Articular chondrocyte of knee joint (primary cell): Measurements from ENCODE around the gene CRIP1. TPM values are rescaled to one million over a fixed set of nuclear protein-coding genes. Genes with fewer than 3 reads are reported as not detected.

ENCODE experiments used
- total RNA-seq: library from RNA; depleted of rRNA; stranded (reverse); fragments of >200 nt; gene quantifications from 2 replicates; pipeline ENCODE4 v1.2.3, GENCODE V29; 2012

Gene CRIP1, protein sequence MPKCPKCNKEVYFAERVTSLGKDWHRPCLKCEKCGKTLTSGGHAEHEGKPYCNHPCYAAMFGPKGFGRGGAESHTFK
- 19.7 and 27.7 TPM in 2 replicates for total RNA-seq

DNA sequence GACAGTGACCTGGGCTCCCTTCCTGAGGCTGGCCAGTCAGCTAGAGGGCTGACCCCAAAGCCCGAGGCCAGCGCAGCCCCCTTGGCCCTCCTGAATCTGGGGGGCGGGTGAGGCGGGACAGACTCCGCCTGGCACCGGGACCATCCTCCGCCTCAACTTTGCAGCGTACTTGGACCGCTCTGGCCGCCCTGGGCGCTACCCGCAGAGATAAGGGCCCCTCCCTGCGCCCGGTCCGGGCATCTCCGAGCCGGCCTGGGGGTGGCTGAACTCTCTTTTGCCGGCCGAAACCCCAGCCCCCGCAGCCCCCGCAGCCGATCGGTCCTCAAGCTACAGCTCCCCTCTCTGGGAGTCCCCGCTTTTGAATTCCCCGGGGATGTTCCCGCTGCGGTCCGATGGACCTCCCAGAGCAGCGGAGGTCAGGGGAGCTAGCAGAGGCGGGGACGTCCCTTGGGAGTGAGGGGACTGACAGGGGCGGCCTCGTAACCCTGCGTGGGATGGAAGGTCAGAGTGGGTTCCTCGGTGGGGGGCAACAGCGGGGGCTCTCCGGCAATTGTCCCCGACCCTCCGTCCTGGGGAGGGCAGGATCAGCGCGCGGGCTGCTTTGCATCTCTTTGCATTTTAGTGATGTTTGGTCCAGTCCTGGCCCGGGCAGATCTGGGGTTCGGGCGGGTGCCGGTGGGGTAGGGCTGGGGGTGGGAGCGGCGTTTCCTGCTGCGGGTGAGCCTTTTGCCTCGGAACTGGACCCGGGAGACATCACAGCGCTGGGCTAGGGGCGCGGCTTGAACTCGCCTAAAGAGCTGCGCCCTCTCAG is at the start of gene CRIP1:
CRIP1 (plus strand) TSS at position 724 of the 811 bp plus-strand sequence. CDS start 374 bp downstream, outside the sequence.

GRCh38 chr14:105474483-105475268 is 12.0 kb upstream of the CRIP1 start, which contains the start of gene CRIP2:
Gene CRIP2 (plus strand): TSS chr14:105474821. CDS start chr14:105474863, 42 bp downstream.

GRCh38 chr14:105490572-105491365 is 4.1 kb downstream of the CRIP1 start, which contains the start of gene TEDC1:
Gene TEDC1 (plus strand): TSS chr14:105491246. CDS start chr14:105491376, 130 bp downstream.

DNA sequence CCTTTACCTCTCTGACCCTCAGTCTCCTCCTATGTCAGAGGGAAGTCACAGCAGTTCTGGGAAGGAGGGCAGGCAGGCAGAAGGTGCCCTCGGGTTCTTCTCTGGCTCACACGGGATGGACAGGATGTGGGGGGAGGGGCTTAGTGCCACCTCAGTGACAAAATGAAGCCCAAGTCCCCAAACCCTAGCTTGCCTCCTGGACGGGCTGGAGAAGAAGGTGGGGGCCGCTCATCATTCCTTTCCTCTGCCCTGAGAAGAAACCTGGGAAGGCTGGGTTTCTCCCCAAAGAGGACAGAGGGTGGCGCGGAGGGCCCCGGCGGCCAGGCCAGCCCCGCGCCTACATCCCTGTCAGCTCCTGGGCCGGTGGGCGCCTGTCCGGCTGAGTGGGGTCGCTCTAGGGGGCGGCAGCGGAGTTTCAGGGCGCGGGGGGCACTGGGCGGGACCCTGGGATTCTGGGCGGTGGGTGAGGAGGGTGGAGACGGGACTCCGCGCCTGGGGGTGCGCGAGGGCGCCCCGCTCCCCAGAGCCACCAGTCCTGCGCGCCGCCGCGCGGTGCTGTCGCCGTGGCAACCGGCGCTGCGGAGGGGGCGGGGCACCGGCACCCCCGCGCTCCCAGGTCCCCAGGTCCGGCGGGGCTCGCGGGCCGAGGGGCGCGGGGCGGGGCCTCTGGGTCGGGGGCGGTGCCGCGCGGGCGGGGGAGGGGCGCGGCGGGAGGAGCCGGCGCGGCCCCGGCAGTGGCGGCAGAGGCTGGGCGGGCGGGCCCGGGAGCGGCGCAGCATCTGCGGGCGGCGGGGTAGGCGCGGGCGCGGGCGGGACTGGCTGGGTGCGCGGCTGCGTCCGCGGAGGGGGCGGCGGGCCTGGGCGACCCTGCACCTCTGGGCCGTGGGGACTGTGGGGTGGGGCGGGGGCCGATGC is 39.4 kb downstream of the CRIP1 start, which contains the start of gene TMEM121:
TMEM121 (plus strand) TSS at position 723 of the 915 bp plus-strand sequence. CDS start 2,252 bp downstream, outside the sequence.

Other genes starting within 250 kb of the CRIP1 start
- 36.0 and 45.5 TPM in 2 replicates for gene BTBD6, start 238.4 kb upstream of the CRIP1 start, total RNA-seq
- 28.1 and 29.8 TPM in 2 replicates for gene BRF1, start 185.9 kb upstream of the CRIP1 start, total RNA-seq
- 44.2 and 55.3 TPM in 2 replicates for gene PACS2, start 172.1 kb upstream of the CRIP1 start, total RNA-seq
- gene TEX22, start 88.3 kb upstream of the CRIP1 start, total RNA-seq, result 0.39 and 0.43 TPM in 2 replicates
- 36.3 and 46.3 TPM in 2 replicates for gene MTA1, start 67.1 kb upstream of the CRIP1 start, total RNA-seq
- 72.5 and 81.2 TPM in 2 replicates for gene CRIP2, start 12.1 kb upstream of the CRIP1 start, total RNA-seq
- gene TEDC1, start 4.4 kb downstream of the CRIP1 start, total RNA-seq, result 3.4 and 5.4 TPM in 2 replicates
- 6.5 and 7.7 TPM in 2 replicates for gene TMEM121, start 39.7 kb downstream of the CRIP1 start, total RNA-seq